ENCODE results near the gene KLRB1. TPM values are rescaled to one million over a fixed set of nuclear protein-coding genes. Genes with fewer than 3 reads are reported as not detected.

The KLRB1 gene
- total and polyA plus RNA-seq, 2 of the 13 experiments (the other 11 are each of a cell fraction or from before 2014, with no cell fraction given), result not detected

- TF ChIP-seq GPBP1L1 (CRISPR knock-in tag; IDR thresholded peaks at IDR 0.05) (no peak), PLRG1 (conservative IDR thresholded peaks at IDR 0.05) (no peak), NFYC (CRISPR knock-in tag; IDR thresholded peaks at IDR 0.05) (no peak), HIVEP1 (CRISPR knock-in tag; IDR thresholded peaks at IDR 0.05) (0 out of 2 replicates have a peak, but pooled peaks have one; percentile 52), ZBTB46 (CRISPR knock-in tag; IDR thresholded peaks at IDR 0.05; ENCODE audit: borderline replicate concordance) (no peak), KLF15 (CRISPR knock-in tag; IDR thresholded peaks at IDR 0.05; ENCODE audit: borderline replicate concordance) (no peak), ZNF354B (CRISPR knock-in tag; IDR thresholded peaks at IDR 0.05) (no peak), ISX (CRISPR knock-in tag; conservative IDR thresholded peaks at IDR 0.05) (no peak), RERE (CRISPR knock-in tag; IDR thresholded peaks at IDR 0.05; ENCODE audit: low read depth) (no peak), IKZF1 (IDR thresholded peaks at IDR 0.05) (no peak), MTA1 (CRISPR knock-in tag; IDR thresholded peaks at IDR 0.05; ENCODE audit: borderline replicate concordance) (peak; percentile 68; the same call in 1 of the 2 replicates), SNAPC2 (CRISPR knock-in tag; IDR thresholded peaks at IDR 0.05) (peak; percentile 59; the same call in 1 of the 2 replicates), THAP9 (CRISPR knock-in tag; IDR thresholded peaks at IDR 0.05; ENCODE audit: borderline replicate concordance) (0 out of 2 replicates have a peak, but pooled peaks have one; percentile 31), NCOA5 (CRISPR knock-in tag; IDR thresholded peaks at IDR 0.05) (no peak), ZSCAN22 (CRISPR knock-in tag; IDR thresholded peaks at IDR 0.05) (no peak), SPEN (CRISPR knock-in tag; IDR thresholded peaks at IDR 0.05; ENCODE audit: low read depth) (peak; percentile 83; the same call in 1 of the 2 replicates), DNMT1 (CRISPR knock-in tag; IDR thresholded peaks at IDR 0.05) (no peak), ARHGAP35 (CRISPR knock-in tag; IDR thresholded peaks at IDR 0.05; ENCODE audit: borderline replicate concordance) (peak; percentile 55; the same call in 1 of the 2 replicates)
Observed at GRCh38 chr12:9647825-9648700, 40.3 kb upstream of the KLRB1 start (continued).

Measured in HepG2 (cell line).